GM10248 (cell line): Measurements from ENCODE around the gene ACOD1.

ENCODE experiments used
- CTCF ChIA-PET: fragments of 300-600 bp; sonication (Branson Sonifier 250); formaldehyde crosslinking; extraction: SDS; loops from one replicate; lab custom pipeline; 2021; ENCODE audit warnings: antibody characterized with exemption; lab: Yijun Ruan, JAX
- POLR2A ChIA-PET: fragments of 350-650 bp; sonication (Branson Sonifier 250); formaldehyde crosslinking; extraction: SDS; loops from one replicate; lab custom pipeline; 2020; ENCODE audit warnings: antibody characterized with exemption; lab: Yijun Ruan, JAX
- DNase-seq: peaks from one replicate; pipeline ENCODE4 v3.0.0; 2012; ENCODE audit errors: extremely low spot score
- TF ChIP-seq, protein P1 (sequence below): IDR thresholded peaks from 2 replicates; pipeline ENCODE4 v1.5.1; 2012; ENCODE audit warnings: mild to moderate bottlenecking, low read depth; ENCODE audit errors: extremely low read depth, missing control alignments, control extremely low read depth

The ACOD1 gene

DNA sequence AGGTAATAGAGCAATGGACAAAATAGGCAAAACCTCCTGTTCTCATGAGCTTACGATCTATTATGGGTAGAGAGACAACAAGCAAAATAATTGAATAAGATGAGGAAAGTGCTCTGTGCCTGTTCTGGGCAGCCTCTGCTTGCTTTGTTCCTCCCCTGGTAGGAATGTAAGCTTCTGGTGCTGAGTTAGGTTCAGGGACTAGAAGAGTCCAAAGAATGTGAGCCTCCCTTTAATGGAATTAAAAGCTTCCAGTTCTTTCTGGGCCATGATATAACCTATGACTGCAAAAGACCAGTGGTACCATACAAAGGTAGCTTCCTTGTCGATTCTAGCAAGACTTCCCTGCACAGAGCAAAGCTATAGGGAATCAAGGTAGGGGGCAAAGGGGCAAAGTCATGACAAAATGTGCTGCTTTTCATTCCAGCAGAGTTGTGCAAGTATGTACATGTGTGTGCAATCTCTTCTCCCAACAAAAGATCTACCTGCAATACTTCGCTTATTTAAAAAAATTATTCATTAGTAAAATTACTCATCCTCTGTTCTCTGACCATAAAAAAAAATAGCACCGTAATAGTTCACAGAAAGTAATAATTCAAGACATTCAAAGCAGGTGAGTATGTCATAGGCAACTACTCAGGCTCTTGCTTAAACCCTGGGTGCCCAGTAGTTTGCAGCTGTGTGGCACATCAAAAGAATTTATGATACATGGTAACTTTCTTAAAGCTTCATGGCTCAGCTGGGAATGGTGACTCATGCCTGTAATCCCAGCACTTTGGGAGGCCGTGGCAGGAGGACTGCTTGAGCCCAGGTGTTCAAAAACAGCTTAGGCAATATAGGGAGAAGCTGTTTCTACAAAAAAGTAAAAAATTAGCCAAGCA is 21.4 kb downstream of the ACOD1 start:
- TF ChIP-seq, protein P1, sequence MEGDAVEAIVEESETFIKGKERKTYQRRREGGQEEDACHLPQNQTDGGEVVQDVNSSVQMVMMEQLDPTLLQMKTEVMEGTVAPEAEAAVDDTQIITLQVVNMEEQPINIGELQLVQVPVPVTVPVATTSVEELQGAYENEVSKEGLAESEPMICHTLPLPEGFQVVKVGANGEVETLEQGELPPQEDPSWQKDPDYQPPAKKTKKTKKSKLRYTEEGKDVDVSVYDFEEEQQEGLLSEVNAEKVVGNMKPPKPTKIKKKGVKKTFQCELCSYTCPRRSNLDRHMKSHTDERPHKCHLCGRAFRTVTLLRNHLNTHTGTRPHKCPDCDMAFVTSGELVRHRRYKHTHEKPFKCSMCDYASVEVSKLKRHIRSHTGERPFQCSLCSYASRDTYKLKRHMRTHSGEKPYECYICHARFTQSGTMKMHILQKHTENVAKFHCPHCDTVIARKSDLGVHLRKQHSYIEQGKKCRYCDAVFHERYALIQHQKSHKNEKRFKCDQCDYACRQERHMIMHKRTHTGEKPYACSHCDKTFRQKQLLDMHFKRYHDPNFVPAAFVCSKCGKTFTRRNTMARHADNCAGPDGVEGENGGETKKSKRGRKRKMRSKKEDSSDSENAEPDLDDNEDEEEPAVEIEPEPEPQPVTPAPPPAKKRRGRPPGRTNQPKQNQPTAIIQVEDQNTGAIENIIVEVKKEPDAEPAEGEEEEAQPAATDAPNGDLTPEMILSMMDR = no peak
- DNase-seq = no peak
- POLR2A ChIA-PET = interaction anchor here (0.6 kb wide), 1 partner anchor 979 kb away, joined by 3 read pairs; no protein-coding TSS in a partner anchor
- CTCF ChIA-PET = interaction anchor here (1.6 to 4.7 kb wide), 4 partner anchors 10 to 18 kb away, joined by 3 to 28 read pairs (median 12); no protein-coding TSS in a partner anchor

DNA sequence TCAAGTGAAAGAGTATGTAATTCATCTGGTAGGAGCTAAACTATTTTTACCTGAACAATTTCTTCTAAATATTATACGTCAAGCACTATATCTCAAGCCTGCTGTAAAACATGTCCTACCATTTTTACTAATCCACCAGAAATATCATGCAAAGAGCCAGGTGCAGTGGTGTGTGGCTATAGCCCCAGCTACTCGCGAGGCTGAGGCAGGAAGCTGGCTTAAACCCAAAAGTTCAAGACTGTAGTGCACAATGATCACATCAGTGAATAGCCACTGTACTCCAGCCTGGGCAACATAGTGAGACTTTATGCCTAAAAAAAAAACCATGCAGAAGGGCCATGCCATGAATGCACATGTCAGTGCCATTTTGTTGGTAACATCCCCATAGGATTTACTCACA is 22.9 kb downstream of the ACOD1 start:
- ChIA-PET CTCF (interaction anchor here (4.4 to 4.7 kb wide), 2 partner anchors 9 to 15 kb away, joined by 20 to 28 read pairs; no protein-coding TSS in a partner anchor), POLR2A (no interaction called here)
- TF ChIP-seq, protein P1 = no peak
- DNase-seq = no peak

DNA sequence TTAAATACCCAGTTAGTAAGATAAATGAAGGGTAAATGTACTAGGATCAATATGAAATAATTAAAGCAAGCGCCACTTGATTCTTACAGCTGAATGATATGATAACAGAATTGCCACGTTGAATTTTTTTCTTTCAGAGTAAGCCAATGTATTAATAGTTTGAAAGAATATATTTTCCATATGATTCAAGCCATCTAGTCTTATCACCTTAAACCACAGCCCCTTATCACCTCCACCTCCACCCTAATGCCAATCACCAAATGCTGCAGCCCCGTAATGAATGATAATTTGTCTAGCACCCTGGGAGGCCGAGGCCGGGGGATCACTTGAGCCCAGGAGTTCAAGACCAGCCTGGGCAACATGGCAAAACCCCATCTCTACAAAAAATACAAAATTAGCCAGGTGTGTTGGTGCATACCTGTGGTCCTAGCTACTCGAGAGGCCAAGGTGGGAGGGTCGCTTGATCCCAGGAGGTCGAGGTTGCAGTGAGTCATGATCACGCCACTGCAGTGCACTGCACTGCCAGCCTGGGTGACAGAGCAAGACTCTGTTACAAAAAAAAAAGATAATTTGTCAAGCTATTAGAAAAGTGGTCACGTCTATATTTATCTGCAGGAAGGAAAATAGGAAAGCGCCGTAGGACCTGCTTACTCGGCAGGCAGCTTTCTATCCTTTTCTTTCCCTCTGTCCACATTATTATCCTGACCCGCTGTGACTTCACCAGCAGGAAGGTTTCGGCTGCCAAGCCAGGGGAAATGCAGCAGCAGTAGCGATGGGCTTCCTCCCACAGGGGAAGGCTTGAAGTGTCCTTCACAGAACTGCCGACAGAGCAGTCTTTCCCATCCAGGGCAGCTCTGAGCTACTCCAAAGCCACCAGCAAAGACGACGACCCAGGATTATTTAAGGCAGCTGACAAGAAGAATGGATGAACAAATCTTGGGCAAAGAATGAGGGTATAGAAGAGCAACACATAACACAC is 23.8 kb downstream of the ACOD1 start:
- POLR2A ChIA-PET = no interaction called here
- no peak for DNase-seq
- CTCF ChIA-PET = interaction anchor here (4.4 to 4.7 kb wide), 2 partner anchors 8 to 16 kb away, joined by 20 to 28 read pairs; no protein-coding TSS in a partner anchor
- TF ChIP-seq, protein P1 = no peak

DNA sequence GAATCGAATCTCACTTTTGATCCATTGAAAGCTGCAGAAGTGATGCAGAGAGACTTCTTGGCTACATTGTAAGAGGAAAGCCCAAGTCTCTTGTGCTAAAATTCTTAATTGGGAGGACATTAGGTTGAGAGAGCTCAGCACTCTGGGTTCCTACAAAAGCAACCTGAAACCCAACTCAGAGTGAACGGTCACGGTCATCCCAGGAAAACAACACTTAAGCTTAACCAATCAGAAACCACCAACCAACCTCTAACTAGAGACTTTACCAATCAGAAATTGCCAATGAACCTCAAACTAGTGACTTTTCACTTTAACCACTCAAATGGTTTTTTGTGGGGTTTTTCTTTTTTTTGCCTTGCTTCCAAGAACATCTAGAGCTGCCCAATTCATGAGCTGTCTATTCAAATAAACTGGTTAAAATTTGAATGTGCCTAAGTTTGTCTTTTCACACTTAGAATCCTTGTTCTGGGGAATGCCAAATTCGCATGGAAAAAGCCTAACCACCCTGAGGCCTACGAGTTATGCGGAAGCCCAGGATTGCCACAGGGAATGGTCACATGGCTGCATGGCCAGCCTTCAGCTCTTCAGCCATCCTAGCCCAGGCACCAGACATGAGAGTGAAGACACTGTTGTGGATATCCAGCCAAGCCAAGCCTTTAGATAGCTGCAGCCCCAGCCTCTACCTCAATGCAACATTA is 25.8 kb downstream of the ACOD1 start:
- ChIA-PET POLR2A (no interaction called here), CTCF (interaction anchor here (1.6 to 2.9 kb wide), 2 partner anchors 11 to 31 kb away, joined by 5 to 10 read pairs; no protein-coding TSS in a partner anchor)
- DNase-seq = no peak
- TF ChIP-seq, protein P1 = no peak

DNA sequence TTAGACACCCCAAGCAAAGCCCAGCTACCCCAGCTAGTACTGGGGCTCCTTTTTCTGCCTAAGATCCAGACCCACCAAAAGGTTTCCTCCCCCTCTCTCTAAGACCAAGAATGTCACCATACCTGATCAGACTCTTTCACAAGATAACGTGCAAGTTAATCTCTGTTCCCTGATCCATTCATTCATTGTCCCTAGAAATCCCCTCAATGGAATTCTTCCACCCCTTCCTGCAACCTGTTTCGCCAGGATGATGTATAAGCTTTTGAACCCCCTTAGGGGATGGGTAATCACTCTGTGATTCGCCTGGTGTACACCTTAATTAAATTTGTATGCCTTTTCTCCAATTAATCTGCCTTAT is 26.3 kb downstream of the ACOD1 start:
- ChIA-PET CTCF (interaction anchor here (0.8 to 2.9 kb wide), 3 partner anchors 10 to 30 kb away, joined by 3 to 10 read pairs (median 5); no protein-coding TSS in a partner anchor), POLR2A (no interaction called here)
- TF ChIP-seq, protein P1 = no peak
- DNase-seq = no peak
